22Rv1 (cell line): Measurements from ENCODE around the gene GPC5.

Experiments used
- CTCF ChIP-seq: fragments of 450-650 bp; IDR thresholded peaks from 2 replicates; pipeline ENCODE4 v1.5.1; 2017; ENCODE audit warnings: mild to moderate bottlenecking
- ZFX ChIP-seq: fragments of 450-650 bp; IDR thresholded peaks from 2 replicates; pipeline ENCODE4 v1.6.1; 2017; ENCODE audit warnings: antibody characterized with exemption, borderline replicate concordance

GRCh38 chr13:92802776-92803175 lies 1404.4 kb downstream of the GPC5 start:
- TF ChIP-seq CTCF, result no peak
- no peak for TF ChIP-seq ZFX
